HS-5 (cell line): ENCODE measurements around the gene VCP.

Source experiments
- DNase-seq: peaks from one replicate; pipeline ENCODE4 v3.0.0-alpha.2; 2012; ENCODE audit warnings: low read depth

Gene VCP

DNA sequence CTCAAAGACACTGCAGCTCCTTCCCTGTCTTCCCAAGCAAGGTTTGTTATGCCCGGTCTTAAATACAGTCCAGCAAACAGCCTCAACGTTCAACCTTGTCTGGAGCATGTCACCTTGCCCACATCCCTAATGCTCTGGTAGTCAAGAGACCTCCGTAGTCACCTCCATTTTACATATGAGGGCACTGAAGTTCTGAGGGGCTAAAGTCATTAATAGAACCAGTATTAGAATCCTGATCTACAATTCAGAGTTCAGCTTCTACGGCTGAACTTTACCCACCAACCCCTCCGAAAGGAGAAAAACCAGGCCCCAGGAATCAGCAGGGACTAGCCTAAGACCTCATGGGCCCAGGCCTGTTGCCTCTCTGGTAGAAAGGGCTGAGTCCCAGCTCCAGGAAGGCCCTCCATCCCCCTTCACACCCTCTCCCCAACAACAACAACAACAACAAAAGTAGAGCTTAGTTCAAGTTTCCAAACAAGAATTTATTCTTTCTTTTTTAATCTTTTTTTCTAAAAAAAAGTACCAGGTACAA lies 31.3 kb upstream of the VCP start:
- no peak for DNase-seq

DNA sequence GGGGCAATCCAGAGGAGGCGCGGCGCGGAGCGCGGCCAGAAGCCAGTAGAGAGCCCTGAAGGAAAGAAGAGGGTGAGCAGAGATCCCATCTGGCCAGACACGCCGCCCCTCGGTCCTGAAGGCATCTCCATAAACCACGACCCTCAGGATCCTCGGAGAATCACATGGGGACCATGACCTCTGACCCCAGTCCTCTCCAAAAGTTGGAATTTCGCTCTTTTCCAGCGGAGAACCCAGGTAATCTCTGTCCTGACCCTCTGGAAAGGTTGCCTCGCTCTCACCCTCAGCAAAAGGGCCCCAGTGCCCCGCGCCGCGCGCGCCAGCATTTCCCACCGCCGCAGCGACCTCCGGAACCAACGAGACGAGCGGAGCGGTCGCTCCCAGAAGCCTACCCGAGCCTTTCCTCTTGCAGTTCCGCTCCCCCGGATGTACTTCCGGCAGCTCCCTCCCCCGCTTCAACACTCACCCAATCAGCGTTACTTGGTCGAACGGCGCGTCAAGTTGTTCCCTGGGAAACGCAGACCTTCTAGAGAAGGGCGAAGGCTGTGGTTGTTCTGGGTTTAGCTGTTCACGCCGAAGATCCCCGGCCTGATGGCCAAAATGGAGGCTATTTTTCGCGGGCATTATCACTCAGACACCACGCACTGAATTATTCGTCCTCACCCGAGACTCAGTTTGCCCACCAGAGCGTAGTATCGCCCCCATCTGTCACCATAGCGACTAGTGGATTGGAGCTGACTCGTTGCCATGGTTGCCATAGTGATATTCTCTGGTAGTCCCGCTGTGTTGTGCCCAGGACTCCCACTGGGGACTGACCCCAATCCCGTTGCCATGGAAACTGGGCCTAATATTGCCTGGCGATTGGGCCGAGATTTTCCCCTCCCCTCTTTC lies 30.6 kb upstream of the VCP start, which contains the start of gene STOML2:
Gene STOML2 (minus strand): TSS at position 363 of the 891 bp plus-strand sequence. CDS start 37 bp downstream, at position 326.
- DNase-seq, result peak; percentile 89

DNA sequence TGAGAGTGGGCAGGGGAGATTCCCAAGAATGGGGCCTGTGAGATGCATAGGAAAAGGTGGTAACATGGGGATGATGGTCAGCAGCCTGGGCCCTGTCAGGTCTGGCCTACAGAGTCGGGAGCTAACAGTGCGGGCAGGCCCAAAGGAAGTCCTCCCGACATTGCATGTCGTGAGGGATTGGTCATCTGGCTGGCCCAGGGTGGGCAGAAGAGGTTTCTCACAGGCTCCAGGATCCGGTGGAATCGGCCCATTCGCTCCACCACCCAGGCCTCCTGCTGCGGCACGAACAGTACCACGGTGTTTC lies 30.0 kb upstream of the VCP start:
- no peak for DNase-seq

DNA sequence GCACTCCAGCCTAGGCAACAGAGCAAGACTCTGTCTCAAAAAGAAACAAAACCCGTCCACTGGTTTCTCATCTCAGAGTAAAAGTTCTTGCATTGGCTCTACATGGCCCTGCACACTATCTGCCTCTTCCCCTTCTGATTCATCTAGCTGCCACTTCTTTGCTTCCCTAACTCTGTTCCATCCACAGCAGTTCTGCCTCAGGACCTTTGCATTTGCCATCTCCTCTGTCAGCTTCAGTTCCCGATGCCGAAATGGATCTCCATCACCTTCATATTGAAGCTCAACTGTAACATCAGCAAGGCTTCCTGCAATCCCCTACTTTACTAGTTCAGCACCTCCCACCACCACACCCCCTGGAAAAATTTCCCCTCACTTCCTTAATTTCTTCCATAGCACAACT lies 25.1 kb upstream of the VCP start:
- no peak for DNase-seq

DNA sequence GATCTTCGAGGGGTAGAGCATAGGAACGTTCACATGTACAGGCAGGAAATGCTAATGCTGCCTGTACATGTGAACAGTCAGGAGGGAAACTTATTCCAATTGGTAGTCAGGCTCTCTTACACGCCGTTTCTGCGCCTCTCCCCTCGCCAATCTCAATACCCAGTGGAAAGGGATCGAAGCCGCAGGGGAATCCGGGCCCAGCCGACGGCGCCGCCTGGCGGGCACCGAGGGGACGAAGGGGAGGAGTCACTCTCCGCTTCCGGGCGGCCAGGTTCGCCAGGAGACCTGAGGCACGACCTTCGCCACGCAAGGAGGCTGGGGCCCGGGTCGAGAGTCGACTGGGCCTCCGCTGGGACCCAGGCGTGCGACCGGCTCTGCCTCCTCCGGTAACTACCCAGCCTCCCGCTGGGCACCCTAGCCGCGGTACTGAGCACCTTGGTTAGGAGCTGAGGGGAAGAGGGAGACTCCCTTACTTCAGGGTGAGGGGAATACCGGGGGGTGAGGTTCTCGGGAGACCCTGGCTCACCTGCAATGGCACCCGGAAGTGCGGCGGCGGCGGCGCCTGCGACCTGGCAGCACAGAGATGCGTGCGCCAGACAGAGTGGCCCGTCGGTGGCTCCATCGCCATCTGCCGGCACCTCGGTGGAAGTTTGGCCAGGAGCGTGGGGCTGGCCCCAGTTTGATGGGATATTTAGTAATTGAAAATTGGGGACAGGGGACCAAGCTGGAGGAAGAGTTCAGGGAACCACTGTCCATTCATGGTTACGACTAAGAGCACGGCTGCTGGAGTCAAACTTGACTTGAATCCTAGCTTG lies 23.8 kb upstream of the VCP start, which contains the start of gene PIGO:
Gene PIGO (minus strand): TSS at position 557 of the 815 bp plus-strand sequence. CDS start 1,026 bp downstream, outside the sequence.
- DNase-seq, result no peak

DNA sequence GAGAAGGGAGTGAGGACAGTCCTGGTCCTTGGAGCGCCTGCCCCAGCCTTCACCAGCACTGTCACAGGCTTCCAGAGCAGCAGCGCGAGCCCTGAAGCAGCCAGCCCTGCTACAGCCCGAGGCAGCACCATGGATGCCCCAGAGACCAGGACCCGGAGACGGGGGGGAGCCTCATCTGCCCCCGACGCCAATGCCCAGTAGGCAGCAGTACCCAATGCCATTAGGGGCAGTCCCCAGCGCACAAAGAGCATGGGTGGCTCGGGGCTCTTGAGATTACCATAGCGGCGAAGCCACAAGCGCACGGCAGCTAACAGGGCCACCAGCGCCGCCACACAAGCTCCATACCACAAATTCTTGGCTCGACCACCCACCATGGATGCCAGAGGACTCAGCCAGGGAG lies 19.1 kb upstream of the VCP start:
- DNase-seq, result no peak

DNA sequence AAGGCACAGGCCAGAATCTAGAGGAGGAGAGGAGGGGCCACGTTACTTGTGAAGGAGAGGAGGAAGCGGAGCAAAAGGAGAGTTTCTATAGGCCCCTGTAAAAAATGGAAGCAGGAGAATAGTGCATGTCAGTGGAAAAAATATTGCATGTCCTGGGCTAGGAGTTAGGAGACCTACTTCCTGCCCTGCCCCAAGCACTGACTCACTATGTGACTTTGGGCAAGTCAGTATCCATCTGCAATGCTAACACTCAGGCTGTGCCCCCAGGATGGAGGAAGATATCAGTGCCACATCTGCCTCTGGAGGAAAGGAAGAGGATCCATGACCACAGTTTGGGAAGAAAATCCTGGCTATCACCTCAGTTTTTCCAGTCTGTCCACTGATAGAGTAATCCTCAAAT lies 17.0 kb upstream of the VCP start:
- no peak for DNase-seq

DNA sequence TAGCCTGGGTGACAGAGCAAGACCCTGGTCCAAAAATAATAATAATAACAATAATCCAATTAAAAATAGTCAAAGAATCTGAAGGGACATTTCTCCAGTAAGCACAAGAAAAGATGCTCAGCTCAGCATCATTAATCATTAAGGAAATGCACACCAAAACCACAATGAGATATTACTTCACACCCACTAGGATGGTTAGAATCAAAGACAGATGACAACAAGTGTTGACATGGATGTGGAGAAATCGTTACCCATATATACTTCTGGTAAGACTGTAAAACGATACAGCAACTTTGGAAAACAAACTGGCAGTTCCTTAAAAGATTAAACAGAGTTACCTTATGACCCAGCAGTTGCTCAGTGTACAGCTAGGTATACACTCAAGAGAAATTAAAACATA lies 12.7 kb upstream of the VCP start:
- DNase-seq, result no peak

DNA sequence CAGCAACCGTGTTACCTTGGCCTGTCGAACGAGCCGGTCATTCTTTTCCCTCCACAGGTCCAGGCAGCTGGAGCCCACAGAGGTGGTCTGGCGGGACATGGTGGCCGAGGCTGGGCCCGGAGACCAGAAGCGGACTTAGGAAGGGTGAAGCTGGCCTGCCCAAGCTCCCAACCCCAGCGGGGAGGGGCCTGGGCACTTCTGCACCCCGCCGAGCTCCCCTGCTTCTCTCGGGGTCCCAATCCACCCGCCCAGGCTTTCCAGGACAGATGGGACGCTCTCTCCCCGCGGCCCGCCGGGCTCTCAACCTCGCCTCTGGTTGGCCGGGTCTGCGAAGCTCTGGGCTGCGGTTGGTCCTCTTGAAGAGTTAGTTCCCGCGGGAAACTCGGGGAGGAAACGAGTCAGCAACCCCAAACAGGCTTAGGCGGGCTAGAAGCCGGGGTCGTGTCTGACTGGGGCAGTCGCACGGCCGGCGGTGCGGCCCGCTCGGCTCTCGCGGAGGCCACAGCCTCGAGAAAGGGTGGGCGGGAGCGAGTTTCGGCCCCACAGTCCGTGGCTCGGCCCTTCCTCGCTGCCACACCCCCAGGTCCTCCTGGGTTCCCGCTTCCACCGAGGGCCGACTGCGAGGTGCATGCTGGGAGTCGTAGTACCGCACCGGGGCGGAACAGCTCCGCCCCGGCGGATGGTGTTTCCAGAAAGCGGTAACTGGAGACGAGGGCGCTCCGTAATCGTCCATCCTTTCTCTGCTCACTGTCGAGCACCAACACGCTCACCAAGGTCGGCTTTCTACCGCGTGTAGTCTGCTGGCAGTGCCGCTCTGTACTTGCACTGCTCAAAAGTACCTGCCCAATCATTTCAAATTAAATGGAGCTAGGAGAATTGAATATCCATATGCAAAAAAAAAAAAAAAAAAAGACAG lies 7.3 kb upstream of the VCP start, which contains the start of gene FANCG:
Gene FANCG (minus strand): TSS at position 517 of the 916 bp plus-strand sequence. CDS start 418 bp downstream, at position 99.
- DNase-seq, result peak; percentile 74

DNA sequence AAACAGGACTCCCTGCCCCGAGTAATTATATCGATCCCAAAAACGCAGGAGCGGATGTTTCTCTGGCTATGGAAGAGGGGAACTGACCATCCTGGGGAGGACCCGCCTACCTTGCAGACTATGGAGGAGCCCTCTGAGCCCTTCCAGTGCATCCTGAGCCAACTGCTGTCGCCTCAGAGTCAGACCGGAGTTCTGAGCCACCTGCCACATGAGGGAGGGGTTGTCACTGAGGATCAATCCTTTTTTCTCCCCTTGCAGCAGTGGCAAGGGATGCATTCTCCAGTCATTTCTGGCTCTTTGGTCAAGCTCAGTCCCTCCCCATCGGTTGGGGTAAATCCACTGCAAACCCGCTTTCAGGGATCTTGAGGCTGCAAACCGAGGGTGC lies 6.6 kb upstream of the VCP start:
- no peak for DNase-seq

DNA sequence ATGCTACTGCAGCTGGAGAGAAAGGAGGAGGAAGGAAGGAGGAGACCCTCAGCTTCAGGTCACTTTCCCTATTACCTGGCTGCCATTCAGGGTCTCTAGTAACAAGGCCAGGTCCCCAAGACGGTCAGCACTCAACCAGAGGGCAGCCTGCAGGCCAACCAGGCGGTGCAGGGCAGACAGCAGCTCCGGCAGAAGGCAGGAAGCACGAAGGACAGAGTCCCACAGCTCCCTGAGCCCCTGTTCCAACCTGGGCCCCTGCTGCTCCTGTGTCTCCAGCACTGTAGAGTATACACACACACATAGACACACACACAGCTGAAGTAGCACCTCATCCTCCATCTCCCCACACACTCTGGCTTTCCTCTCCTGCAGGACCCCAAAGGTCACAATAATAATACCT lies 5.6 kb upstream of the VCP start:
- DNase-seq, result no peak

DNA sequence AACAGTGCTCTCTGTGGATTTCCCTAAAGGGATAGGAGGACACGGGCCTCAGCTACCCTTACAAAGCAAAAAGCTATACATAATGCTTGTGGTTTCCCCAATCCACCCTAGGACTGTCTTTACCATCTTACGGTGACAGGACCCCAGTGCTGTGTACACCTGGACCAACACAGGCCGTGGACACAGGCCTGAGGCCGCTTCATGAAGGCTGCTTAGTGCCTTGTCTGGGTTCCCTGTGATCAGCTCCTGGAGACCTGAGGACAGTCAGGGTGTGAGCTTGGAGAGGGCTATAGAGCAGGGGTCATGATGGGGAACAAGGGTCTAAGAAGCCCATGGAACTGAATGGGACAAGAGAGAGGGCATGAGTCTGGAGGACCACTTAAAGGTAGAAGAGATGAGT lies 4.4 kb upstream of the VCP start:
- no peak for DNase-seq

DNA sequence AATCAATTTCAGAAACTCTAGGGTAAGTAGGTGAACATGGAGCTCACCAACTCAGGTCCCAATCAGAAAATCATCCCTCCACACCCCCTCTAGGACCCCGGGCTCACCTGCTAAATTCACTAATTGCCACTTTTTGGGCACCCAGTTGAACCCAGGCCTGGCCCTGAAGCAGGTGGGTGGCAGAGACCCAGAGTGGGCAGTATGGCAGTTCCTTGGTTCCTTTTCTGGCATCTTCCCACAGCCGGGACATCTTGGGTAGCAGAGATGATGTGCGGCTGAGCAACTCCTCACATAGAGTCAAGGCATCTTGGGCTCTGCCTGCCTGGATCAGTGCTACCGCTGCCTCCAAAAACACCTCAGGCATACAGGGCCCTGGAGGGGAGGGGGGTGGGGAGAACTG lies 2.9 kb upstream of the VCP start:
- DNase-seq, result no peak

DNA sequence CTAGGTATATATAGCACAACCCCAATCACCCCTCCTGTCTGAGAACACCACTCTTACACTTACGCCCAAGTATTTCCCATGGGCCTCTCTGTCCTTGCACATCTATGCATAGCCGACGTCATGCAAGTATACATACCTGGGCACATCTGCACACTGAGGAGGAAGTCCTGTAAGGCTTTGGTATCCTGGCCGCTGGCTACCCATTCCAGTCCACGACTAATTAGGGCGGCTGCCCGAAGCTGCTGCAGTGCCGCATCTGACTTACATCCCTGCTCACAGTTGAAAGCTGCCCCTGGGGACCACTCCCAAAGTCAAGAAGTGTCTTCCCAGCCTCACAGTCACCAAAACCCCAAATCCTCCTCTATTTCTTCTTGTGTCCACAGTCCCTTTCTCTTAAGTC lies 2.4 kb upstream of the VCP start:
- DNase-seq, result no peak

DNA sequence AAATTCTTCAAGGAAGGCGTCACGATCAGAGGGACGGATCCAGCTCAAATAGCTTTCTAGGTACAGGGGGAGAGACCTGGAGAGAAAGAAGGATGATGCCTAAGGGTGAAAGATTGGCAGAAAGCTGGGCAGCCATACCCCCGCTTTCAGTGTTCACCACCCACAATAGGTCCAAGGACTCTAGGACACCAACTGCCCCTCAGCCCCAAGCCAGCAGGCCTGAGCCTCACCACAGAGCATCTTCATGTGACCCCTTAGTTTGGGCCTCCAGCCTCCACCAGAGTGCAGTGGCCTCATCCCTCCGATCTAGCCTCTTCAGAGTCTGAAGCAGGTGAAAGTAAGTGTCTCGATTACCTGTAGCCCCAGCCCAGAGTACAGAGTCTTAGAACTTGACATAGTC lies 1.7 kb upstream of the VCP start:
- DNase-seq, result no peak

DNA sequence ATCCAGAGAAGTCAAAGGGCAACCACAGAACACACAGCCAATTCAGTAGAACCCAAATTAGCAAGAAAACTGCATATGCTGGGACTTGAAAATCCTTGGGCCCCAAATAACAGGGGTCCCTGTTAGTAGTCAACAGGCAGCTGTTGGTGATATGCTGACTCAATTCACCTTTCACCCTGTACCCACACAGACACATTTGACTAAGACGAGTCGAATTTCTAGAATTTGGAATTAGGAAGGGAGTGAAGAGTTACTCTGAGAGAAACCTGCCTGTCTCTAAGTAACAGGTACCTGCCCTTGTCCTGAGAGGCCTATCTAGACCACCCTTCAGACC lies 821 bp upstream of the VCP start:
- DNase-seq, result no peak

DNA sequence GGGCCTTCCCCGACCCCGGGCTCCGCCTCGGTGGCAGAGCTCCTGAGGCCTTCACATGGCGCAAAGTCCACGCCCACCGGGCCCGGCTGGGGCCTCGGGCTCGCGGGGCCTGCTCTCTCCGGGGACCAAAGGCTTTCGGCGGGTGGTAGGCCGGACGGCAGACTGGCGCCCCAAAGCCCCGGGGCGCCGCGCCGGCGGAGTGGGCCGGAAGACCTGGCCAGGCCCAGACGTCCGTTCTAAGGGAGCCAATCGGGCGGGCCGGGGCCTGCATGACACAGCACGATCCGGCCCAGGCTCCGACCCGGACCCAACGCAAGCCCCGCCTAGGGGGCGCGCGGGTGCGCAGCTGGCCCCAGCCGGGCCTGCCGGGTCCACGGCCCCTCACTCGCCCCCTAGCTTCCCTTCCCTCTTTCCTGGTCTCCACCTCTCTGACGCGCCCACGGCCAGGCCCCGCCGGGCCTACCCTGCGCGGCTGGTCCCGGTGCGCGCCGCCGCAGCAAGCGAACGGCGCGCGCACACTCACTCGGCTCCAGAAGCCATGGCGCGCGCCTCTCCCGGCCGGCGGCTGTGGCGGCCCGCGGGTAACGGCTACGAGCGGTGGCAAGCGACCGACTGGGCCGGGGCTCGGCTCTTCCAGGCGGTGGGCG lies 488 bp downstream of the VCP start:
- peak; percentile 71 for DNase-seq

DNA sequence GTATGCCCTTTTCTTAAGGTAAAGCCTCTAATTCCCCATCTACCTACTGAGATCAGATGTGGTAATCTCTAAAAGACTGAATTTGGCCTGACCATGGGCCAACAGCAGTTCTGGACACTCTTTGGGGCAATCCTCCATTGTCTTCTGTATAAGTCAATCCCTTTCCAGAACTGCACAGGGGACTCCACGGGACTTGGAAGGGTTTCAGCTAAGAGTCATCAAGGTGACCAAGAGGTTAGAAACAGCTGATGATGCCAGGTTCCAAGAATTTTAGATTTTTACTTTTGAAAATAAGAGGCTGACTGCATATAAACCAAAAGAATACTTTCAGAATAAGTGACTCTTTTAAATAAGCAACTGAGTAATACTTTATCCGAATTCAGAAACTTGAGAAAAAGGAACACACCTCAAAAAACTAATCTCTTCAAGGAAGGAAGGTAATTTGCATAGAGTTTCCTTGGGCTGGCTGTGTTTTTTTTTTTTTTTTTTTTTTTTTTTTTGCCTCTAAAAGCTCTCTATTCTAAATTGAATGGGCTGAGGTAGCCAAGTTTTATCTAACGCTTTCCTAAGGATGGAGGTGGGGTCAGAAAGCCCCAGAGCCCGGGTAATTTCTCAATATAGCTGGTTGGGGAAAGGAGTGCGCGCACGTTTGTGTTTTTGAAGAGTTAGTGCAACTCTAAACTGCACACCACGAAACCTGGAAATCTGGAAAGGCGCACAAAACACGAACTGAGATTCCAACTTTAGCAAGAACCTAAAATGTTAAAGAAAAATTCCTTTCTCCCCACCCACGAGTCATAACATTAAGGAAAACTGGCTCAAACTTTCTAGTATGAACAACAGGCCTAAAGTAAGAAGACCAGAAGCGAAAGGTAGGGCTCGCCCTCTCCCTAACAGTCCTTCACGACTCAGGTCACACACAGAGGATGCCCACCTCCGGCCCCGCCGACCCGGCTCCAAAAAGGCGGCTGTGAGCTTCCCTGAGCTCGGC lies 1.3 kb downstream of the VCP start:
- DNase-seq, result no peak

DNA sequence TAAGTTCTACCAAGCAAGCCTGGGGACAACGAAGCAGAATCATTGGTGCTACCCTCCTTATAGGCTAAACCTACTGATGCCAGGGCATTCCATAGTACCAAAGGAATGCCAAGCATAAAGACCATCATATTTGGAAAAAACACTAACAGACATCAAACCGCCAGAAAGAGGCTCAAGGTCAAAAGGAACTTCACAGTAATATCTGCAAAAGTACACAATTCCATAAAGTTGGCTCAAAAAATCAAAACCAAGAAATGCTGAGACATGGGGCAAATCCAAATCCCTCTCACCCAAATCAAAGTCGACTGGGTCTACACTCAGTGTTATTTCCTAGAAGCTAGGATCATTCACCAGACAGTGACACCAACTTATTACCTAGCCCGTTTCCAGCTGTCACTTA lies 3.4 kb downstream of the VCP start:
- no peak for DNase-seq

DNA sequence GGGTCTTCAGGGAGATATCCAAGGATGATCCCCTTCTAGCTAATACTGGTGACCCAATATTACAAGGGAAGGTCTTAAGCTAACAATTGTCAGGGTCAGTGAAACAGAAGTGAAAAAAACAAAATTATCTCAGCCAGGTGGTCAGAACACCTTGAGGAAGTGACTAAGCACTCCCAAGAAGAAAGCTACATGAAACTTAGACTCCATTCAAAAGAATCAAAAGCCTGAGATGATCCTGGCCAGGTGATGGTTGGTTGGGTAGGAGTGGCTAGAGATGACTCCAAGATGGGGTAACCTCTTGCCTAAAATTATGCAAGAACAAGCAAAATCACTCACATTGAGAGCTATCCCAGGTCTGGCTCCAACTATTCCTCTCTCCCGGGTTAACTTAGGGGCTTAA lies 5.4 kb downstream of the VCP start:
- DNase-seq, result no peak
